Measurements from ENCODE around the gene SLC4A5. TPM values are rescaled to one million over a fixed set of nuclear protein-coding genes. Genes with fewer than 3 reads are reported as not detected.
A peak's percentile ranks its signal among the peaks of the same experiment; 100 is the strongest.

Gene SLC4A5, protein sequence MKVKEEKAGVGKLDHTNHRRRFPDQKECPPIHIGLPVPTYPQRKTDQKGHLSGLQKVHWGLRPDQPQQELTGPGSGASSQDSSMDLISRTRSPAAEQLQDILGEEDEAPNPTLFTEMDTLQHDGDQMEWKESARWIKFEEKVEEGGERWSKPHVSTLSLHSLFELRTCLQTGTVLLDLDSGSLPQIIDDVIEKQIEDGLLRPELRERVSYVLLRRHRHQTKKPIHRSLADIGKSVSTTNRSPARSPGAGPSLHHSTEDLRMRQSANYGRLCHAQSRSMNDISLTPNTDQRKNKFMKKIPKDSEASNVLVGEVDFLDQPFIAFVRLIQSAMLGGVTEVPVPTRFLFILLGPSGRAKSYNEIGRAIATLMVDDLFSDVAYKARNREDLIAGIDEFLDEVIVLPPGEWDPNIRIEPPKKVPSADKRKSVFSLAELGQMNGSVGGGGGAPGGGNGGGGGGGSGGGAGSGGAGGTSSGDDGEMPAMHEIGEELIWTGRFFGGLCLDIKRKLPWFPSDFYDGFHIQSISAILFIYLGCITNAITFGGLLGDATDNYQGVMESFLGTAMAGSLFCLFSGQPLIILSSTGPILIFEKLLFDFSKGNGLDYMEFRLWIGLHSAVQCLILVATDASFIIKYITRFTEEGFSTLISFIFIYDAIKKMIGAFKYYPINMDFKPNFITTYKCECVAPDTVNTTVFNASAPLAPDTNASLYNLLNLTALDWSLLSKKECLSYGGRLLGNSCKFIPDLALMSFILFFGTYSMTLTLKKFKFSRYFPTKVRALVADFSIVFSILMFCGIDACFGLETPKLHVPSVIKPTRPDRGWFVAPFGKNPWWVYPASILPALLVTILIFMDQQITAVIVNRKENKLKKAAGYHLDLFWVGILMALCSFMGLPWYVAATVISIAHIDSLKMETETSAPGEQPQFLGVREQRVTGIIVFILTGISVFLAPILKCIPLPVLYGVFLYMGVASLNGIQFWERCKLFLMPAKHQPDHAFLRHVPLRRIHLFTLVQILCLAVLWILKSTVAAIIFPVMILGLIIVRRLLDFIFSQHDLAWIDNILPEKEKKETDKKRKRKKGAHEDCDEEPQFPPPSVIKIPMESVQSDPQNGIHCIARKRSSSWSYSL
- 4.7 TPM for total RNA-seq

DNA sequence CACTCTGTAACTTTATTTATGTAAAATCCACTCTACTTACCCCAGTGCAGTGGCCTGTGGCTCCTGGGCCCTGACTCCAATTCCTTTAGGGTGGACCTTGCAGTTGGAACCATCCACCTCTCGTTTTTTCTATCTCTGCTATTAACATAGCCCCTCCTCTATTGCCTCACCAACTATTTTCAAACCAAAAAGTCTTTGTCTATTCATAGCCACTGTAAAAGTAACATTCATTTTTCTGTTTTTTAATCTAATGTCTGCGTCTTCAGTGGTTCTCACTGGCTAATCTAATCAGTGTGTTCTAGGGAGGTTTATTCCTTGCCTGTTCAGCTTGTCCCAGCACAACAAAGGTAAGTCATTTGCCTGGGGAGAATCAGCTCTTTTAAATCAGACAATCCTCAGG is at the start of gene SLC4A5:
TSS of gene SLC4A5 (minus strand) at position 101 of the 400 bp plus-strand sequence. CDS start 28,393 bp downstream, outside the sequence.
- no peak for DNase-seq (ENCODE audit: low spot score)

DNA sequence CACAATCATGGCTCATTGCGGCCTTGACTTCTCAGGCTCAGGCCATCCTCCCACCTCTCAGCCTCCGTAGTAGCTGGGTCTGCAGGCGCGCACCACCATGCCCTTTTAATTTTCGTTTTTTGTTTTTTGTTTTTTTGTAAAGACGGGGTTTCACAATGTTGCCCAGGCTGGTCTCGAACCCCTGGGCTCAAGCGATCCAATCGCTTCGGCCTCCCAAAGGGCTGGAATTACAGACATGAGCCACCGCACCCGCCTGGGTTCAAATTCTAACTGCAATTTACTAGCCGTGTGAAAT is 49.2 kb upstream of the SLC4A5 start:
- no peak for DNase-seq (ENCODE audit: low spot score)

DNA sequence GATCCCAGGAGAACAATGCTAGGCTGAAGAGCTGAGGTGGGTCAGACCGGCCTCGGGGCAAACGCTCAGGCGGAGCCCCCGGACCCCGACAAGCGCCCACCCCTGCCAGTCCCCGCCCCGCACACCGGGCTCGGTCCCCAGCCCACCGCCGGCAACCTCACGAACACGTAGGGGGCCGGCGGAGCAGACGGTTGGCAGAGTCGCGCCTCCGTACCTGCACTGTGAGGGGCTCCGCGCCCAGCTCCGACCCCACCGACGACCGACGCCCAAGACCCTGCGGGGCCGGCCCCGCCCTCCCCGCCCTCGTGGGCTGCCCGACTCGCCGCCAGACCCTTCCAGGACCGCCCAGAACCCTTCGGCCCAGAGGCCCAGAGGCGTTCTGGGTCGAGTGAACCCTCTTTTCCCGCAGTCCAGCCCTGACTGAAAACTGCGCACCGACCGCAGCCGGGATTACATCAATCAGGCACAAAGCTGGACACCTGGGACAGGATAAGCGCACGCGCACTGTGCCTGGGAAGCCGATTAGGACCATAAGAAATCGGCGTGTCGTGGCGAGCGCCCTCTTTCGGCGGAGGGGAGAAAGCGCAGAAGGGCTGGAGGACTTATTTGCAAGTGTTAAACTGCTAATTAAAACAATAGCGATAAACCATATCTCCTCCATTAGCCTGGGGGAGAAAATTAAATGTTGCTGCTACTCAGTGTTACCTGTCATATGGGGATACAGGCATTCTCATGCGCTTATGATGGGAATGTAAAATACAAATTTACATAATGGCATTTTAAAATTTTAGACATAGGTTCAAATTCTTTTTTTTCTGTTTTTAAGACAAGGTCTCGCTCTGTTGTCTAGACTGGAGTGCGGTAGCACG is 48.6 kb upstream of the SLC4A5 start:
- peak; percentile 94 for DNase-seq (ENCODE audit: low spot score)

DNA sequence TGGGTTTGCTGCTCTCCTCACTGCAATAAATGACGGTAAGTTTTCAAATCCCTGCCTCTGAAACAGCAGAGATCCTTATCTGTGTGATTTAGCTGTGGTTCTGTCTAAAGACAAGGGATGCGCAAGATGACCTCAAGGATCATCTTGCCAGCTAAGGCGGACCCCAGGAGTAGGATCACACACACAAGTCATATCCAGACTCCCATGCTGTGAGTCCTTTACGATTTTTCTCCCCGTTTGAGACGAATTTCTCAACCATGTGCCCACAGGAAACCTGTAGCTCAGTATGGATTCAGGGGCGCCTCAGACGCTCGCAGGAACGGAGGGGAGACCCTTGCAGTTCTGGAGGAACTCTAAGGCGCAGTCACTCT is 48.0 kb upstream of the SLC4A5 start:
- no peak for DNase-seq (ENCODE audit: low spot score)

DNA sequence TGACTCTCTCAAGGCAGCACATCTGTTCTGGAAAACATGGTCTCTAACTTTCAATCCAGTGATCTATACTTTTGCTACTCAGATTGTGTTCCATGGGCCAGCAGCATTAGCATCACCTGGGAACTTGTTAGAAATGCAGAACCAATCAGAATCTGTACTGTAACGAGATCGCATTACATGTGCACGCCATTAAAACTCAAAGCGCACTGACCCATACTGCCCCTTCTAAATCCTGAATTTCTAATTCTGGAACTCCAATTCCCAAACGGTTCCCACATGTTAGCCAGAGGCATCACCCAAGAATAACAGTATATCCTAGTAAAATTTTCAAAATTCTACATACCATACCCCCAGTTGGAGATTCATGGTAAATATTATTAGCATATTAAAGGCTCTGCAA is 47.4 kb upstream of the SLC4A5 start:
- no peak for DNase-seq (ENCODE audit: low spot score)

DNA sequence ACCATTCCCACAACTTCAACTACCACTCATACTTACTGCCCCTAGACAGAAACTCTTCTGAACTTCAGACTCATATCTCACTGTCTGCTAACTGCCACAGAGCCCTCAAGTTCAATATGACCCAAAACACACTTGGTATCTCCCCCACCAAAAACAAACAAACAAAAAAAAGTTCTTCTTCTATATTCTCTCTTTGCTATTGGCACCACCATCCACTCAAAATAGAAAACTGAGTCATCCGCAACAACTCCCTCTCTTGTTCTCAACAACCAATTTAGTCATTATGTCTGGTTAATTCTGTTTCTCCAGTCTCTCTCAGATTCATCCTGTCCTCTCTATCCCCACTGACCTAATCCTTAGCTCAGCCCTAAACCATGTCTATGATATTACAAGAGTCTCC is 44.1 kb upstream of the SLC4A5 start:
- DNase-seq (ENCODE audit: low spot score) = no peak

DNA sequence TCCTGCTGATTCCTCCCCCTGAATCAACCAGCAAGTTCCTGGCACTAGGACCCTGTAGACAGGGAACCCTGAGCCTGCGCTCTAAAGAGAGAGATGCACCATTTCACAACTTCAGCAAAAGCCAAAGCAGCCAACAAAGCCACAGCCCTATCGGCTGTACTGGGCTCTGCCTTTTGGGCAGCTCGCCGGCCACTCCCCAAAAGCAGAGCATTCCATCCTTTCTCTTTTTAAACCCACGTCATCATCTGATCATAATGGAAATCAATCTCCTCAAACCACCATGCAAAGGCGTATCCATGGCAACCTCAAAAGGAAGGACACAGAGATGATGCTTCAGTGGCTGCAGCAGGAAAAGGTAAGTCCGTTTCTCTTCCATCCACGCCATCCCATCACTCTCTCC is 42.2 kb upstream of the SLC4A5 start:
- DNase-seq (ENCODE audit: low spot score) = no peak

DNA sequence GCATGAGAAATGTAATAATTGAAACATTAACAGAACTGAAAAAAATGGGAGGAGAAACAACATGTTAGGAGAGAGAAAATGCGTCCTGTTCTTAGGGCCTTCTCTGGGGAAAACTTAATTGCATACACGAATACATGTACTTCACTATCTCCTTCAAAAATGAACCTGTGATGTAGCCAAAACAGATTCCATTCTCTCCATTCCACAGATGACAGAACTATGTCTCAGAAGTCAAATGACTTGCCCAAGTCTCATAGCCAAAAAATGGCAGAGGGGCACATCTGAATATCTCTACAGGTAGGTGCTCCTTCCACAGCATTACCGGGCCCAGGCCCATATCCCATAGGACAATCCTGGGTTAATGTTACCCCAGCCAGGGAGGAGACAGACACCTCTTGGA is 40.8 kb upstream of the SLC4A5 start:
- DNase-seq (ENCODE audit: low spot score) = no peak

DNA sequence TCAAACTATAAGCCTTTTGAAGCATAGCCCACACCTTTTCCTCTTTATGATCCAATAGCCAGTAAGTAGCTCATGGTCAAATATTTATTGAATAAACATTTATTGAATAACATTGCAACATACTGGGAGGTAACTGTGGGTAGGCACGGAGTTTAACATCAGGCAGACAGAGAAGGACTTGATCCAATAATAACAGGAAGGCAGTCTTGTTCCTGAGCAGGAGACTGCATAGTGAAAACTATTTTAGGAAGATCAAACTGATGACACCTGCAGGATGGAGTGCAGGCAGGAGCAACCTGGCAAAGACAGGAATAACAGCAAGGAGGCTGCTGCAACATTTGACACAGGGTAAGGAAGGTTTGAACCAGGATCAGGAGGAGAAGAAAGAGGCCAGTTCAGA is 40.0 kb upstream of the SLC4A5 start:
- no peak for DNase-seq (ENCODE audit: low spot score)

DNA sequence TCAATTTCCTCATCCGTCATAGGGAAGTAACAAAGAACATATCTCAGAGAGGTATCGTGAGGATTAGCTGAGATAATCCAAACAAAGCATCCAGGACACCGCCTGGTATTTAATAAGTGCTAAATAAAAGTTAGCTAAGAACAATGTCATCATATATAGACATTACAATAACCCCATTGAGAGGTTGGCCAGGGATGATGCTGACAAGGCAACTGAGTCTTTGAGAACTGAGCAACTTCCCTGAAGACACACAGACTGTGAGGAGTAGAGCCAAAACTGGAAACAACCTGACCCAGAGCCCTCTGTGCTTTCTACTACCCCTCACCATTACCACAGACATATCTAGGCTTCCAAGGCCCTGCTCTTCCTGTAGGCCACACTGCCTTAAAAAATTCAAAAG is 38.5 kb upstream of the SLC4A5 start:
- DNase-seq (ENCODE audit: low spot score) = no peak

DNA sequence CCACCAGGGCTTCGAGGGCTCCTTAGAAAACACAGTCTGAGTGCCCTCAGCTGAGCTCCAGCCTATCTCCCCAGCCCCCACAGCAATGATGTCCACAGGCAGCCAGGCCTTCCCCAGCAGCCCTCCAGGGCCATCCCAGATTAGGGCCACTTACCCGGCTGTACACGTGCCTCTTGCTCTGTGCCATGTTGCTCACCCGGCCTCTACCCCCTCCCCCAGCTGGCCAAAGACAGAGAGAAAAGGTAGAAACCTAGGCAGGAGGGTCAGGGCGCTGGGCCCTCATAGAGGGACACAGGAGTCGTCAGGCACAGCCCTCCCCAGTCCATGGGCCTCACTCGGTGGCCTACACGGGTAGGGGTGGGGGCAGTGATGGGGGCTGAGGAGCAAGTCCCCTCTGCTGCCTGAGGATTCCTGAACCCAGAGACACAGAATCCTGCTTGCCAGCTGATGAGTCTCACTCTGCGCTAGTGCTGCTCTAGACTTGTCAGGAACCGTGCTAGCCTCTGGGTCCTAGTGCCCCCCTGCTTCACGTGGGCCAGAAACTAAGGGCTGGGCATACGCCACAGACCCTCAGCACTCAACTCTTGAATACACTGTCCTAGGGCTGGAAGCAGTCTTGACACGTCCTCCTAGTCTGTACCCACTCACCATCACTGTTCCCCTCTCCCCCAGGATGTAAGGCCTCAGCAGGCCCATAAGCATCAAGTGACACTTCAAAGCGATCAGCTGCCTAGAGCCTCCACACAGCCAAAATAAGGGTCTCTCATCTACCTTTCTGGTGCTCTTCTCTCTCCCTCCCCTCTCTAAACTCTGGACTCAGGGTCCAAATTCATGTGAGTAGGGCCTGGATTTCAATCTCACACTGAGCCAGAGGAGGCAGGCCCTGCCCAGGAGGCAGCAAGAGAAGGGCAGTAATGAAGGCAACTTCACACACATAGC is 36.9 kb upstream of the SLC4A5 start, which contains the start of gene DCTN1:
TSS of gene DCTN1 (minus strand) at position 461 of the 939 bp plus-strand sequence. CDS start at position 187, 274 bp downstream.
- DNase-seq (ENCODE audit: low spot score) = peak; percentile 48

DNA sequence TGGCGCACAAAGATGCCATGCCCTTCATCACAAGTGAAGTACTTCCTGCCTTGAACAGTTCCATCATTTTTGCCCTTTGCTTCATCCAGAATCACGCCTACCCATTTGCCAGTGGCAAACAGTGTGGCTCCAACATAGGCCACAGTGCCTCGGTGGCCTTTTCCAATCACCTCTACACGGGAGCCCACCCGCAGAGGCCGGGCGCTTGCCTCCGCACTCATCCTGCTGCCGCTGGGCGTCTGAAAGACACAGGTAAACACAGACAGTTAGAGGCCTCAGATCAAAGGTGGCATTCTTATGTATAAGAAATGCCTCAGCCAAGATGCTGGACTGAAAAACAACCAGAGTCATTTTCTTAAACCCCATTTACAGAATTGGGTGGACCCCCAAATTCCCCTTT is 34.8 kb upstream of the SLC4A5 start:
- DNase-seq (ENCODE audit: low spot score) = no peak

DNA sequence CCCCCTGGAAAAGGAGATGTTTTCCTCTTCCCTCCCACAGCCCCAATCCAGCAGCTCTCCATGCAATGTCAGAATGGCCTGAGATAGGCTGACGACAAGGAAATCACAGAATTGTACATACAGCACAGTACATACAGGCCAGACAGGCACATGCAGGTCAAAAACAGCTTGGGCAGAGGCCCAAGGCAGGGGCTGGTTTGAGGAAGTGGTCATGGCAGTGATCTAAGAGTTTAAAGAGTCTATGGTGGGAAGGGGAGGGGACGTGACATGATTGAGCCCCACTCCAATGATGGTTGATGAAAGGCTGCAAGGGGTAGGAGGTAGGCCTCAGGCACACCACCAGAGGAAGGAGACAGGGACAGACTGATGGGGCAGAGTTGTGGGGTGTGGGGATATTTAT is 32.6 kb upstream of the SLC4A5 start:
- no peak for DNase-seq (ENCODE audit: low spot score)

DNA sequence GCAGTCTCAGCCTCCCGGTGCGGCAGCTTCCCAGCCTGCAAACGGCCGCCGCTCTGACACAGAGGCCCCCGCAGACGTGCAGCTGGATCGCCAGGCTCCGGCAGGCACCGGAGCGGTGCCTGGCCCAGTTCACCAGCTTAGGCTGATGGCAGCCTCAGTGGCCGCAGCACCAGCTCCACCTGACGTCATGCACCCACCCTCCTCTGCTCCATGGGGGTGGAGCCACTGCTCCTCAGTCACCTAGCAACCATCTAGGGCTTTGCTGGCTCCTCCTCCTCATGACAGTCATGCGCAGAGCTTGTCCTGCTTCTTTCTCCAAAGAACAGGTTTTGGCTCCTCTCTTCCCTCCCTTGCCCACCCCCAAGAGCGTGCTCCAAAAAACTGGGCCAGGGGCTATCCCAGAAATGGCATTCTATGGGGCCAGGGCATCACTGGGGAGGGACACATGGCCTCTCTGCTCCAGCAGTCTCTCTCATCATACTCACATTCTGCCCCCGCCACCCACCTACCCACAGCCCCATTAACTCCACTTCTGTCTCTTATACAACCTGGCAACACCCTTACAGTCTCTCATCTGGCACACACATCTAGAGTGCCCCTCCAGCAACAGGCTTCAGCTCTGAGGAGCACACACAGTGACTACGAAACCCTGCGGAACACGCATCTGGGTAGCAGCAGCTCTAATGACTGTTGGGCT is 31.4 kb upstream of the SLC4A5 start:
- DNase-seq (ENCODE audit: low spot score) = peak; percentile 88

DNA sequence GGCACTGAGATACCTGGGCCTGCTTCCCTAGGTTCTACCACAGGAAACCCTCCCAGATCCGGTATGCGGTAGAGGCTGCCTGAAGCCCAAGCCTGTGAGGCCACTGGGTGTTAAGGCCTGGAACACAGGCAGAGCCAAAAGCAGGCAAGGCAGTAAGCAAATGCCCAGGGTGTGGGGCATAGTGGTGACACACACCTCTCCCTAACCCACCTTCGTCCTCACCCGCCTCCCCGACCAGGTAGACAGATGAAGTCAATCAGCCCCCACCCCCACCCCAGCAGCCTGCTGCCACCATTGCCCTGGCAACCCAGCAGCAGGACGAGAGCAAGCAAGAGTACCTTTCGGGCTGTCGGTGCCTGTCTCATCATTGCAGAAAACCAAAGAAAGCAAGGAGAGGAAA is 30.8 kb upstream of the SLC4A5 start:
- DNase-seq (ENCODE audit: low spot score) = no peak

DNA sequence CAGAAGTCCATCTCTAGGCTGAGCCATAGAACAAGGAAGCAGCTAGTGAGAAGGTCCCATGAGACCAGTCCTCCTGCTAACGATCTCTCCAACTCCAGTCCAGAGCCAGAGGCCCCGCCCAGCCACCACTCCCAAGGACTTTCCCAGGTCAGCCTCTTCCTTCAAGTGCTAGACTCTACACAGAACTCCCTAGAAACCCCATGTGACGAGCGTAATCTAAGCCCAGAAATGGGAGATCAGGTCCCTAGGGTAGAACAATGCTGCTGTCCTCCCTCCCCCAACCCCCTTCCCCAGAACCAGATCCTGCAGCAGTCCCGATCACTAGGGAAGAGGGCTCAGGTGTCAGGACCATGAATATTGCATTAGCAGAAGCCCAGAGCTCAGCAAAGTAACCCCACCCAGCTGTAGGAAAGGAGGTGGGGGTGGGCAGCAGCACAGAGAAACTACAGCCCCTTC is 30.0 kb upstream of the SLC4A5 start:
- DNase-seq (ENCODE audit: low spot score) = peak; percentile 73

DNA sequence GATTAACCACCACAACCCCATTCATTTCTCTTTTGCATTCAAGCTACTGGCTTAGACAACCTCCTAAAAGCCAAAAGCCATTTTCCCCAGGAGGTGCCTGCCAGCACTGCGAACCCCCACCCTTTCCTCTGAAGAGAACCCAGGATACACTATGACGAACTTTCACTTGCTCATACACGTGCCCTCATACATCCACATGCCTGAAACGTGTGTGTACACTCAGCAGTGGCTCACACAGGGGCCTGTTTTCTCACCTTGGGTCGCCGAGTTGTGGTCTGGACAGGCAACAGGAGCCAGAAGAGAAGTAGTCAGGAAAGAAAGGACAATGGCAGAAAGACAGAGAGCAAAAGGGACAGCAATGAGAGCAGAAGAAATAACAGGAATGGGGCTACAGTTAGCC is 29.5 kb upstream of the SLC4A5 start:
- no peak for DNase-seq (ENCODE audit: low spot score)

DNA sequence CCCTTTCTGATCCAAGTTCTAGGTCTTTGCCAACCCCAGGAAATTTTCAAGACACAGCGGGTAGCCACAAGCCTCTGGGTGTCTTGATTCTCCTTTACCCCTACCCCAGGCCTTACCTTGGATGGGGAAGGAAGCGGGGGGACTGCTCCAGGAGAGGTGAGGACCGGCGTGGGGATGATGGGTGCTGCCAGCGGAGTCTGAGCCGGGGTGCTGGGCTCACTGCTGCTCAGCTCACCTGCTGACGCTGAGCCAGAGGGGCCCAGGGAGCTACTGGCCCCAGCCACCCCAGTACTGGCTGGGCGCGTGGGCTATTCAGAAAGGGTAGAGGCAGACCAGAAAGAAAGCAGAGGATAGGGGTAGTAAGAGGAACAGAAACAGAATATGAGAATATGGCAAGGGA is 28.2 kb upstream of the SLC4A5 start:
- no peak for DNase-seq (ENCODE audit: low spot score)

DNA sequence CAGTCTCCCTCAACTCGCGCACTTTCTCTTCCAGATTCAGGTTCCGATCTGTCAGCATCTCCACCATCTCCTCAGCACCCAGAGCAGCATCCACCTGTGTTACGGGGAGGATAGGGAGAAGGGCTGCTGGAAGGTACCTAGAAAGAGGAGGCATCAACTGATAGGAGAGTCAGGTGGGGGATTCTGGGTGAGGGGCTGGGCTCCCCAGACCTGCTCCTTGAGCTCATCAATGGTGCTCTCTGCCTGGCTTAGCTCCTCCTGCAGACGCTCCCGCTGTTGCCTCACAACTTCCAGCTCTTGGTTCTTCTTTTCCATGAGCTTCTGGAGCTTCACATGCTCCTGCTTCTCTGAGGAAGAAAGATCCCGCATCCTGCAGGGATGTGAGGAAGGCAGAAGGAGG is 26.8 kb upstream of the SLC4A5 start:
- no peak for DNase-seq (ENCODE audit: low spot score)

DNA sequence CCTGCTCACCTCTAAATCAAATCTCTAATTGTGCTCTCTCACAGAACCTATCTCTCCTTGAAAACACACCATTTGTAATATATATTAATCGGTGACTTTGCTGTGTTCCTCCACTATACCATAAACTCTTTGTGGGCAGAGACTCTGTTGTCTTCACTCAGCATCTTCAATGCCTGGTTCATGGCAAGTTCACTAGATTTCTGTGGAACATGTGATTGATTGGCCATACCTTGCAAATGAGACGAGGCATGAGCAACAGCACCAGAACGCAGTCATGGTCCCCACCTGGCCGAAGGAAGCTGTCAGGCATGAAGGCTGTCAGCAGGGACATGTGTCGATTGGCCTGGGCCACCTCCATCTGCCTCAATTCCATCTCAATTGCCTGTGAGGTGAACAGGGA is 25.3 kb upstream of the SLC4A5 start:
- DNase-seq (ENCODE audit: low spot score) = no peak
